Cardiac fibroblast (primary cell): ENCODE measurements around the gene DIP2C.

Source experiments
- DNase-seq, 2 donors: peaks; one replicate each; pipeline versions ENCODE4 v3.0.0 to v3.0.0-alpha.2; 2010; ENCODE audit warnings: low read depth in 2 of 2
- H3K4me3 ChIP-seq, 2 donors: replicated peaks in 1 of 2; 1 replicate in 1 of 2; 2 replicates in 1 of 2; pipeline ENCODE4 v1.5.1; 2011; ENCODE audit warnings: low read depth in 2 of 2, low read length in 2 of 2, mild to moderate bottlenecking in 2 of 2, moderate library complexity in 1 of 2
- TF ChIP-seq, protein P1 (sequence below): IDR thresholded peaks from one replicate; pipeline ENCODE4 v1.5.1; 2011; ENCODE audit warnings: low read depth, mild to moderate bottlenecking, low read length, inconsistent platforms

The DIP2C gene

DNA sequence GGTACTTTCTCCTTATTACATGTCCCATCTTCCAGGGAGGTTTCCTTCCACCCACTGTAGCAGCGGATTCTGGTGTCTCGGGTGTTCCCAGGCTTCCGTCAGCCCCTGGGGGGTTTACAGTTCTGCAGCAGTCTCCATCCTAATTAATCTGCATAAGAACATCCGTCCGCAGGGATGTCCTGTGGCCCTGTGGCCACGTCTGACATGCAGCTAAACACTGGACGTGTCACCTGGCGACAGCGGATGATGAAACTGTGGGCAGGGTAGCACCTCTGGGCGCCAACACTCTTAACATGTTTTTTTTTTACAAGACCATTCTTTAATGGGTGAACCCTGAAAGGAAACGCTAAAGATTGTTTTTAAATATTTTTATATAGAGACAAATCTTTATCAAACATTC is 58.2 kb downstream of the DIP2C start:
- no peak for DNase-seq
- TF ChIP-seq, protein P1, sequence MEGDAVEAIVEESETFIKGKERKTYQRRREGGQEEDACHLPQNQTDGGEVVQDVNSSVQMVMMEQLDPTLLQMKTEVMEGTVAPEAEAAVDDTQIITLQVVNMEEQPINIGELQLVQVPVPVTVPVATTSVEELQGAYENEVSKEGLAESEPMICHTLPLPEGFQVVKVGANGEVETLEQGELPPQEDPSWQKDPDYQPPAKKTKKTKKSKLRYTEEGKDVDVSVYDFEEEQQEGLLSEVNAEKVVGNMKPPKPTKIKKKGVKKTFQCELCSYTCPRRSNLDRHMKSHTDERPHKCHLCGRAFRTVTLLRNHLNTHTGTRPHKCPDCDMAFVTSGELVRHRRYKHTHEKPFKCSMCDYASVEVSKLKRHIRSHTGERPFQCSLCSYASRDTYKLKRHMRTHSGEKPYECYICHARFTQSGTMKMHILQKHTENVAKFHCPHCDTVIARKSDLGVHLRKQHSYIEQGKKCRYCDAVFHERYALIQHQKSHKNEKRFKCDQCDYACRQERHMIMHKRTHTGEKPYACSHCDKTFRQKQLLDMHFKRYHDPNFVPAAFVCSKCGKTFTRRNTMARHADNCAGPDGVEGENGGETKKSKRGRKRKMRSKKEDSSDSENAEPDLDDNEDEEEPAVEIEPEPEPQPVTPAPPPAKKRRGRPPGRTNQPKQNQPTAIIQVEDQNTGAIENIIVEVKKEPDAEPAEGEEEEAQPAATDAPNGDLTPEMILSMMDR, result no peak
- H3K4me3 ChIP-seq, result no peak overlapping the region

GRCh38 chr10:630581-631073 is 58.8 kb downstream of the DIP2C start:
- DNase-seq, result no peak
- H3K4me3 ChIP-seq, result no peak overlapping the region
- TF ChIP-seq, protein P1, result no peak

- TF ChIP-seq, protein P1, result no peak
- no peak for DNase-seq
- H3K4me3 ChIP-seq, result no peak overlapping the region
Measured at GRCh38 chr10:629186-629998, 60.1 kb downstream of the DIP2C start.

GRCh38 chr10:628386-629045 is 61.0 kb downstream of the DIP2C start:
- no peak for DNase-seq
- TF ChIP-seq, protein P1, result no peak

GRCh38 chr10:627032-627992 is 62.2 kb downstream of the DIP2C start:
- TF ChIP-seq, protein P1, result no peak
- no peak for DNase-seq
- H3K4me3 ChIP-seq, result no peak overlapping the region

More at GRCh38 chr10:628386-629045, 61.0 kb downstream of the DIP2C start:
- H3K4me3 ChIP-seq, result no peak overlapping the region
